Astrocyte of the cerebellum (primary cell): ENCODE data around the gene PGBD1.
A peak's percentile ranks its signal among the peaks of the same experiment; 100 is the strongest.

Experiments used
- DNase-seq: peaks from one replicate; pipeline ENCODE4 v3.0.0-alpha.2; 2011; ENCODE audit warnings: low read depth
- H3K4me3 ChIP-seq: 2 replicates; pipeline ENCODE4 v1.5.1; 2011; ENCODE audit warnings: mild to moderate bottlenecking, low read depth, low read length, moderate library complexity
- in situ Hi-C: cut with HindIII; loops from 2 replicates; pipeline ENCODE4 v1.10.0; 2017; ENCODE audit warnings: low sequenced_read_pairs
- TF ChIP-seq, protein P1 (sequence below): IDR thresholded peaks from 2 replicates; pipeline ENCODE4 v1.5.1; 2012; ENCODE audit warnings: low read length, low read depth, moderate library complexity, mild to moderate bottlenecking; ENCODE audit errors: missing control alignments

Gene PGBD1

DNA sequence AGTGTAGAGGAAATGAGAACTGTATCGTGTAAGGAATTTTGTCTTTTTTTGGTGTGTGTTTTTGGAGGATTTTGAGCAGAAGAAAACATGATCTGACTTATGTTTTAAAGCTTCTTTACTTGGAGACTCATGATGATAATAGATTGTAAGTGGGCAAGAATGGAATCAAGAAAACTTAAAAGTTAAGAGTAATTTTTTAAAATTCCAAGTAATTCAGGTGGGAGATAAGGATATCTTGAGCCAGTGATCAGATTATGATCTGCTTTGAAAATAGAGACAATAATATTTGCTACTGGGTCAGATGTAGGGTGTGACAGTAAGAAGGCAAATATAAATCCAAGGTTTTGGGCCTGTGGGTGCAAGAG lies 13.7 kb upstream of the PGBD1 start:
- DNase-seq: no peak
- TF ChIP-seq, protein P1, sequence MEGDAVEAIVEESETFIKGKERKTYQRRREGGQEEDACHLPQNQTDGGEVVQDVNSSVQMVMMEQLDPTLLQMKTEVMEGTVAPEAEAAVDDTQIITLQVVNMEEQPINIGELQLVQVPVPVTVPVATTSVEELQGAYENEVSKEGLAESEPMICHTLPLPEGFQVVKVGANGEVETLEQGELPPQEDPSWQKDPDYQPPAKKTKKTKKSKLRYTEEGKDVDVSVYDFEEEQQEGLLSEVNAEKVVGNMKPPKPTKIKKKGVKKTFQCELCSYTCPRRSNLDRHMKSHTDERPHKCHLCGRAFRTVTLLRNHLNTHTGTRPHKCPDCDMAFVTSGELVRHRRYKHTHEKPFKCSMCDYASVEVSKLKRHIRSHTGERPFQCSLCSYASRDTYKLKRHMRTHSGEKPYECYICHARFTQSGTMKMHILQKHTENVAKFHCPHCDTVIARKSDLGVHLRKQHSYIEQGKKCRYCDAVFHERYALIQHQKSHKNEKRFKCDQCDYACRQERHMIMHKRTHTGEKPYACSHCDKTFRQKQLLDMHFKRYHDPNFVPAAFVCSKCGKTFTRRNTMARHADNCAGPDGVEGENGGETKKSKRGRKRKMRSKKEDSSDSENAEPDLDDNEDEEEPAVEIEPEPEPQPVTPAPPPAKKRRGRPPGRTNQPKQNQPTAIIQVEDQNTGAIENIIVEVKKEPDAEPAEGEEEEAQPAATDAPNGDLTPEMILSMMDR: no peak
- in situ Hi-C loops: no loop called here
- H3K4me3 ChIP-seq: peak overlapping the region; percentile 80

DNA sequence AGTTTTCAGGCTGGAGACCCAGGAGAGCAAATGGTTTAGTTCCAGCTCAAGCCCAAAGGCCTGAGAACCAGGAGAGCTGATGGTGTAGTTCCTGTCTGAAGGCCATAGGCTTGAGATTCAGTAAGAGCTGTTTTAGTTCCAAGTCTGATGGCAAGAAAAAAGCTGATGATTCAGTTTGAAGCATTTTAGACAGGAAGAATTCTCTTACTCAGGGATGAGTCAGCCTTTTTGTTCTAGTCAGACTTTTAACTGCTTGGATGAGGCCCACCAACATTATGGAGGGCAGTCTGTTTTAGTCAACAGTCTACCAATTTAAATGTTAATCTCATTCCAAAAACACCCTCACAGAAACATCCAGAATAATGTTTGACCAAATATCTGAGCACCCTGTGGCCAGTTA lies 11.9 kb upstream of the PGBD1 start:
- in situ Hi-C loops: no loop called here
- TF ChIP-seq, protein P1: no peak
- DNase-seq: peak; percentile 26
- no peak overlapping the region for H3K4me3 ChIP-seq

DNA sequence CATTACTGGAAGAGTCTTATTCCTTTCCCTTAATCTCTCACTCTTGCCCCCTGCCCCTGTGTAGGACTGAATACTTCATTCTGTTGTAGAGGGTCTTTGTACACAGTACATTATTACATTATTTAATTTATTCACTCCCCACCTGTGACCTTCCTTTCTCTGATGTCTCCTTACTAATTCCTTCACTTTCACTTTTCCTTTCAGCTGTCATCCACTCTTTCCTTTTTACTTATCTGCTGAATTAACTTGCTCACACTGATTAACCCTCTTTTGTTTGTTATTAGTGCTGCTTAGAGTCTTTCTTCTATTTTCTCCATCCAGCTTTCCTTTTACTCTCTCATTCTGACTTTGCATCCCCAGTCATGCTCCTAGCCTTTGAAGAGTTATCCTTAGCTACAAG lies 6.5 kb upstream of the PGBD1 start:
- in situ Hi-C loops: no loop called here
- H3K4me3 ChIP-seq: no peak overlapping the region

DNA sequence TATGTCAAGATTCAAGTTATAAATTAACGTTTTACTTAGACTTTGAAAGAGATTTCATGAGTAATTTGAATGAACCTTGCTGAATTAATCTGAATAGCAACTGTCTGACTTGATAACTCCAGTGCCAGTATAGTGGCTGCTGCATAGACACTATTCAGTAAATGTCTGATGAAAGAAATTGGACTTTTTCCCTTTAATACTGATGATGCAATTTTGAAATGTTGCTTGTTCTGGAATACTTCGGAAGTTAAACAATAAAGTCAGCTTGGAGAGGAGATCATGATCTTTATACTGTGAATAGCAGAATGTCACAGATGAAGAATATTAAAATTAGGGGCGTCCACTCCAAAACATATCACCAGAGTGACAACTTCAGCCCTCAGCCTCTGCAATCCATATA lies 3.6 kb upstream of the PGBD1 start:
- in situ Hi-C loops: no loop called here
- no peak overlapping the region for H3K4me3 ChIP-seq
- no peak for DNase-seq
- TF ChIP-seq, protein P1: no peak

More for the DNA sequence above, 6.5 kb upstream of the PGBD1 start:
- DNase-seq: no peak
- TF ChIP-seq, protein P1: no peak

DNA sequence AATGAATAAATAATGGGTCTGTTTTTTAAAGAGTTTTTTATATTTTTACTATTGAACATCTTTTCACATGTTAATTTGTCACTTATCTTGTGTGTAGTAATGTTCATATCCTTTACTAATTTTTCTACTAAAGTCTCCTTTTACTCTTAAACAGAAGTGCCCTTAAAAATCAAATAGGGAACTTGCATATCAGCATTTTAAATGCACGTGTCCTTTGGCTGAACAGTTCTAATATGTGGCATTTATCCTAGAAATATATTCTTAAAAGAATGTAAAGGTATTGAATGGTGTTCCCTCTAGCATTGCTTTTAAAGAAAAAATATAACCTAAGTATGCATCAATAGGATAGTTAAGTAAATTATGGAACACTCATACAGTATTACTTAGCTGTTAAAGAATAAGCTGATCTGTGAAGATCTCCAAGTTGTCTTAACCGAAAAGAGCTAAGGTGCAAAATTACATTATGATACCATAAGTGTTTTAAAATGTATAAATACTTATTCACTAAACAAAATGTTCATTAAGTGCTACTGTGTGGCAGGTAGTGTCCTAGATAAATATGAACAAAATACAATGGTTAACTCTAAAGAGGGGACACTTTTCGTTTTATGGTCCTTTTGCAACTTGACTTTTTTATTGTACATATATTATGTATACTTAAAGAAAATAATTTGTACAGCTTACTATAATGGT lies 631 bp upstream of the PGBD1 start:
- peak overlapping the region; percentile 83 for H3K4me3 ChIP-seq

DNA sequence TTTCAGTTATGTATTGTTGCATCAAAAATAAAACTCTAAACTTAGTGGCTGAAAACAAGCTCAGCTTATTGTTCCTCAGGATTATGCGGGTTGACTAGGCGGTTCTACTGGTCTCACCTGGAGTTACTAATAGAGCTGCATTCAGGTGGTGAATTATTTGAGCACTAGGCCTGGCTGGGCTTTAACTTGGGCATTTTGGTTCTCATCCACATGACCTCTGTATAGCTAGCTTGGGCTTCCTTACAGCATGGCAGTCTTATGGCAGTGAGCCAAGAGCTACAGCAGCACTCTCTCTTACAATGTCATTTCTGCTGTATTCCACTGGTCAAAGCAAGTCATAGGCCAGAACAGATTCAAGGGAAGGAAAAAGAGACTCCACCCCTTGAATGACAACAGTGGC lies 1.6 kb downstream of the PGBD1 start:
- in situ Hi-C loops: no loop called here
- TF ChIP-seq, protein P1: no peak
- DNase-seq: no peak
- no peak overlapping the region for H3K4me3 ChIP-seq

More for the DNA sequence above, 631 bp upstream of the PGBD1 start:
- in situ Hi-C loops: no loop called here
- DNase-seq: no peak
- TF ChIP-seq, protein P1: no peak

DNA sequence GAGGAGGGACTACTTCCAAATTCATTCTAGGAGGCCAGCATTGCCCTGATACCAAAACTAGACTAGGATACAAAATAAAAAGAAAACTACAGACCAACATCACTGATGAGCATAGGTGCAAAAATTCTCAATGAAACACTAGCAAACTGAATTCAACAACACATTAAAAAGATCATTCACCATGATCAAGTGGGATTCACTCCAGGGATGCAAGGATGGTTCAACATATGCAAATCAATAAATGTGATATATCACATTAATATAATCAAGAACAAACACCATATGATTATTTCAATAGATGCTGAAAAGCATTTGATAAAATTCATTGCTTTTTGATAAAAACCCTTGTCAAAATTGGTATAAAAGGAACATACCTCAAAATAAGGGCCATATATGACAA lies 10.2 kb downstream of the PGBD1 start:
- in situ Hi-C loops: no loop called here

More for the DNA sequence above, 10.2 kb downstream of the PGBD1 start:
- no peak overlapping the region for H3K4me3 ChIP-seq
- TF ChIP-seq, protein P1: no peak
- no peak for DNase-seq
